ENCODE data around the gene CDK5RAP2. TPM values are rescaled to one million over a fixed set of nuclear protein-coding genes. Genes with fewer than 3 reads are reported as not detected.
"Not testable (repeated sequence)": the region's sequence is repeated elsewhere in the genome, so short reads cannot be mapped to it uniquely, and the experiment has no call there.

Gene CDK5RAP2
- total RNA-seq, 4 donors from 2014 or later, result 28.9 to 62.3 (median 40.0) TPM

DNA sequence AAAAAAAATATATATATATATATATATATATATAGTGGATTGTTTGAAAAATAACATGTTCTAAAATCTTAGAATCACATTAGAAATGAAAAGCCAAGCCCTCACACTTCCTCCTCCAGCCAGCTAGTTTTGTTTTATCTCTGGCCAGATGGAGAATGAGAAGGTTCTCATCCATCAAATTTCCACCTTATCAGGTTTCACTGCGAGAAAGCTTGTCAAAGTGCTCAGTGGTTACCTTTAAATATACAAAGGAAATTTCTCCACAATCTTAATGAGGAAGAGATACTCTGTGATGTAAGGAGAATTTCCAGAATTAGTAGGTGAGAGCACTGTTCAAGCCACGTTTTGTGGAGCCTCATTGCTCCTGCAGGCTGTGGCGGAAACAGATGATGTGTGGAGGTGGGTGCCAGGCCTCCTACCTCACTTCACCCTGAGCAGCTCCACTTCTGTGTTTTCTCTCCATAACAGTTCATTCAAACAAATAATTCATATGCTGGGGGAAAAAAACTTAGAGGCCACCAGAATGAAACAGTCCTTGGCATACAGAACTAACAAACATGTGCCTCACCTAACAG, 71.9 kb downstream of the CDK5RAP2 start:
- H3K4me3 ChIP-seq, result no peak overlapping the region
- H3K27me3 ChIP-seq, result no peaks in the 10 kb centered on the region
- H3K27ac ChIP-seq, result no peak overlapping the region
- H3K9me3 ChIP-seq, result no peaks in the 10 kb centered on the region
- no peaks in the 10 kb centered on the region for H3K36me3 ChIP-seq
- DNase-seq, result no peak
- H3K4me1 ChIP-seq, result no peaks in the 10 kb centered on the region
- TF ChIP-seq POLR2A (IDR thresholded peaks at IDR 0.05), result no peak
- no peak for TF ChIP-seq CTCF (IDR thresholded peaks at IDR 0.05)
- intact Hi-C loops (cut with DNase I; ENCODE audit: low total_unique reads), result no loop called here

- Histone ChIP-seq H3K4me1 (no peaks in the 10 kb centered on the region), H3K9me3 (no peaks in the 10 kb centered on the region), H3K27ac (no peak overlapping the region), H3K4me3 (no peak overlapping the region), H3K36me3 (no peaks in the 10 kb centered on the region), H3K27me3 (no peaks in the 10 kb centered on the region)
- DNase-seq, result no peak
- intact Hi-C loops (cut with DNase I; ENCODE audit: low total_unique reads), result no loop called here
- no peak for TF ChIP-seq CTCF (IDR thresholded peaks at IDR 0.05)
- TF ChIP-seq POLR2A (IDR thresholded peaks at IDR 0.05), result no peak
Observed at GRCh38 chr9:120505186-120505585, 74.8 kb downstream of the CDK5RAP2 start.

DNA sequence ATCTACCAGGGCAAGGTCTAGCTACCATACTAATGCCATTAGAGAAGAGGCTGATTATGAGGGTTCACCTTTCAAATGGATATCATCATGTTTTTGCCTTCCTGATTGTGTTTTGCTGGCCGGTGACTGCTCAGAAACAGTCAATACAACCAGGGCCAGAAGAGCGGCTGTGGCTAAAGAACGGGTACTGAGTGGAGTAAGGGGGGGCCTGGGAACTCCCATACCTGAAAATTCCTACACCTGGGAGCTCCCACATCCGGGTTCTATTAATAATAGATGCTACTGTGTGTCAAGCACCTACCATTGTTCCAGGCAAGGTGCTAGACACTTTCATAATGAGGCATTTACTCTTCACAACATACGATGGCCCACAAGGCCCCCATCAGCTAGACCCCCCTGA, 79.2 kb downstream of the CDK5RAP2 start:
- intact Hi-C loops (cut with DNase I; ENCODE audit: low total_unique reads), result no loop called here
- no peaks in the 10 kb centered on the region for H3K4me1 ChIP-seq
- no peaks in the 10 kb centered on the region for H3K27me3 ChIP-seq
- H3K9me3 ChIP-seq, result no peaks in the 10 kb centered on the region
- H3K36me3 ChIP-seq, result no peaks in the 10 kb centered on the region
- no peak overlapping the region for H3K4me3 ChIP-seq
- H3K27ac ChIP-seq, result no peak overlapping the region
- TF ChIP-seq POLR2A (IDR thresholded peaks at IDR 0.05) (no peak), CTCF (IDR thresholded peaks at IDR 0.05) (no peak)
- no peak for DNase-seq

- H3K9me3 ChIP-seq; H3K27ac ChIP-seq; H3K4me1 ChIP-seq; H3K36me3 ChIP-seq; H3K27me3 ChIP-seq; DNase-seq; intact Hi-C loops (cut with DNase I; ENCODE audit: low total_unique reads); H3K4me3 ChIP-seq: not testable (repeated sequence)
Observed at GRCh38 chr9:120497865-120498264, 82.1 kb downstream of the CDK5RAP2 start.

DNA sequence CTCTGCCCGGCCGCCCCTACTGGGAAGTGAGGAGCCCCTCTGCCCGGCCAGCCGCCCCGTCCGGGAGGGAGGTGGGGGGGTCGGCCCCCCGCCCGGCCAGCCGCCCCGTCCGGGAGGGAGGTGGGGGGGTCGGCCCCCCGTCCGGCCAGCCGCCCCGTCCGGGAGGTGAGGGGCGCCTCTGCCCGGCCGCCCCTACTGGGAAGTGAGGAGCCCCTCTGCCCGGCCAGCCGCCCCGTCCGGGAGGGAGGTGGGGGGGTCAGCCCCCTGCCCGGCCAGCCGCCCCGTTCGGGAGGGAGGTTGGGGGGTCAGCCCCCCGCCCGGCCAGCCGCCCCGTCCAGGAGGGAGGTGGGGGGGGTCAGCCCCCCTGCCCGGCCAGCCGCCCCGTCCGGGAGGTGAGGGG, 83.5 kb downstream of the CDK5RAP2 start:
- H3K27me3 ChIP-seq; intact Hi-C loops (cut with DNase I; ENCODE audit: low total_unique reads); H3K27ac ChIP-seq; H3K9me3 ChIP-seq; H3K4me3 ChIP-seq; H3K36me3 ChIP-seq; H3K4me1 ChIP-seq; DNase-seq: not testable (repeated sequence)

GRCh38 chr9:120490888-120491595, 88.9 kb downstream of the CDK5RAP2 start:
- intact Hi-C loops (cut with DNase I; ENCODE audit: low total_unique reads), result no loop called here
- H3K36me3 ChIP-seq, result no peaks in the 10 kb centered on the region
- DNase-seq, result no peak
- H3K4me1 ChIP-seq, result no peaks in the 10 kb centered on the region
- TF ChIP-seq CTCF (IDR thresholded peaks at IDR 0.05) (no peak), POLR2A (IDR thresholded peaks at IDR 0.05) (no peak)
- no peaks in the 10 kb centered on the region for H3K9me3 ChIP-seq
- no peak overlapping the region for H3K4me3 ChIP-seq
- H3K27me3 ChIP-seq, result no peaks in the 10 kb centered on the region
- no peak overlapping the region for H3K27ac ChIP-seq
